Measurements from ENCODE around the gene USP10.

Gene USP10

DNA sequence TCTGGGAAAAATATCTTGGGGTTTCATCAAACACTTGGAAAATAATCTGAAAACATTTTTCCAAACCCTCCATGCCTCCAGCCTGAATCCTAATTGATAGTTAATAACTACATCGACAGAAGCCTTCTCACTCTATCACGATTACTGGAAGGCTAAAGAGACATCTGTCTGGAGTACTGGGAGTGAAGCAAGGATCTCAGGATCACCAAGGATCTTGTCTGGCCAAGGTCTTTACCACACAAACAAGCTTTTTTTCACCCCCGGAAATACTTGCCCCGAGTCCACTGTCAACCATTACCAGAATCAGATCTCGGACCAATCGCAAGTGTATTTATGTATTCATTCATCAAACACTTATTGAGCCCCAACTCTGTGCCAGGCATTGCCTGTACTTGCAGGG is 91.7 kb downstream of the USP10 start:
- WGBS, 2 experiments (ENCODE audit: insufficient coverage in 2 of 2): 96 to 100% methylated on average over 4 to 5 of the region's 6 CpGs
- H3K27ac ChIP-seq (ENCODE audit: low read depth, low read length, severe bottlenecking): peak overlapping the region; percentile 23

DNA sequence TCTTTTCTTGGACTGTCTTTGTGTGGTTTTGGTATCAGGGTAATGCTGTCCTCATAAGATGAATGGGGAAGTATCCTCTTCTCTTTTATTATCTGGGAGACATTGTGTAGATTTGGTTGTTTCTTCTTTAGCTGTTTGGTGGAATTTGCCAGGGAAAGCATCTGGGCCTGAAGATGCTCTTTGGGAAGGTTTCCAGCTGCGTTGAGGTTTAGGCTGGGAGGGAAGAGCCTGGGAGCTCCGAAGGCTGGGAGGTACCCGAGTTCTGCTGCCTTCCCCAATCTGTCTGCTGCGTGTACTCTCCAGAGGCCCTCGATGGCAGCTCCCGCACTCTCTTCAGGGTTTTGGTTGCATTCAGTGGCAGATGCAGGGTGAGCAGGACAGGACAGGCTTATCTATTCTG is 94.4 kb downstream of the USP10 start:
- WGBS, 2 experiments (ENCODE audit: insufficient coverage in 2 of 2): 60 to 97% methylated on average over 2 to 6 of the region's 6 CpGs
- H3K4me1 ChIP-seq (ENCODE audit: control insufficient read depth, insufficient read depth, low read length, poor library complexity, severe bottlenecking): no peaks in the 10 kb centered on the region
- no peak overlapping the region for H3K27ac ChIP-seq (ENCODE audit: low read depth, low read length, severe bottlenecking)

More for the DNA sequence above, 91.7 kb downstream of the USP10 start:
- no peaks in the 10 kb centered on the region for H3K9me3 ChIP-seq (ENCODE audit: control insufficient read depth, low read length)
- H3K4me3 ChIP-seq (ENCODE audit: extremely low read depth, insufficient read depth, low read length, poor library complexity, severe bottlenecking): no peak overlapping the region
- H3K4me1 ChIP-seq (ENCODE audit: control insufficient read depth, insufficient read depth, low read length, poor library complexity, severe bottlenecking): no peaks in the 10 kb centered on the region
- no peaks in the 10 kb centered on the region for H3K36me3 ChIP-seq (ENCODE audit: control insufficient read depth, insufficient read depth, low read length)

DNA sequence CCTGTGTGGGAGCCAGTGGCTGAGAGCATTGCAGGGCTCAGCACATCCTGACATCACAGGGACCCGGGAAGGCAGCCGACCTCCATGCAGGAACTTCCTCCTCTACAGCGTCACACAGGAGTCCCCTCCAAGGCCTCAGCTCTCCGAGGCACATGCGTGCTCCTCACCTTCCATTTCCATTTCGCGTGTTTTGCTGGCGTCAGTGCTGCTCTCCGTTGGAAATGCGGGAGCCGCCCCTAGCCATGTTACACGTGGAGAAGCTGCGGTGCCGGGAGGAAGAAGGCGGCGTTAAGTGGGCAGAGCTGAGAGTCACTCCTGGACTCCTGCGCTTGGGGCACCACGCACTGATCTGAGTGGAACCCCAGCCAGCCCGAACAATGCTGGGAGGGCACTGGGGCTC is 94.8 kb downstream of the USP10 start:
- Histone ChIP-seq H3K27ac (ENCODE audit: low read depth, low read length, severe bottlenecking) (no peak overlapping the region), H3K9me3 (ENCODE audit: control insufficient read depth, low read length) (no peaks in the 10 kb centered on the region), H3K4me1 (ENCODE audit: control insufficient read depth, insufficient read depth, low read length, poor library complexity, severe bottlenecking) (no peaks in the 10 kb centered on the region), H3K36me3 (ENCODE audit: control insufficient read depth, insufficient read depth, low read length) (no peaks in the 10 kb centered on the region), H3K4me3 (ENCODE audit: extremely low read depth, insufficient read depth, low read length, poor library complexity, severe bottlenecking) (no peak overlapping the region)
- WGBS, 2 experiments (ENCODE audit: insufficient coverage in 2 of 2): 93 to 97% methylated on average over 18 to 19 of the region's 19 CpGs

More for the DNA sequence above, 94.4 kb downstream of the USP10 start:
- Histone ChIP-seq H3K9me3 (ENCODE audit: control insufficient read depth, low read length) (no peaks in the 10 kb centered on the region), H3K36me3 (ENCODE audit: control insufficient read depth, insufficient read depth, low read length) (no peaks in the 10 kb centered on the region), H3K4me3 (ENCODE audit: extremely low read depth, insufficient read depth, low read length, poor library complexity, severe bottlenecking) (no peak overlapping the region)

DNA sequence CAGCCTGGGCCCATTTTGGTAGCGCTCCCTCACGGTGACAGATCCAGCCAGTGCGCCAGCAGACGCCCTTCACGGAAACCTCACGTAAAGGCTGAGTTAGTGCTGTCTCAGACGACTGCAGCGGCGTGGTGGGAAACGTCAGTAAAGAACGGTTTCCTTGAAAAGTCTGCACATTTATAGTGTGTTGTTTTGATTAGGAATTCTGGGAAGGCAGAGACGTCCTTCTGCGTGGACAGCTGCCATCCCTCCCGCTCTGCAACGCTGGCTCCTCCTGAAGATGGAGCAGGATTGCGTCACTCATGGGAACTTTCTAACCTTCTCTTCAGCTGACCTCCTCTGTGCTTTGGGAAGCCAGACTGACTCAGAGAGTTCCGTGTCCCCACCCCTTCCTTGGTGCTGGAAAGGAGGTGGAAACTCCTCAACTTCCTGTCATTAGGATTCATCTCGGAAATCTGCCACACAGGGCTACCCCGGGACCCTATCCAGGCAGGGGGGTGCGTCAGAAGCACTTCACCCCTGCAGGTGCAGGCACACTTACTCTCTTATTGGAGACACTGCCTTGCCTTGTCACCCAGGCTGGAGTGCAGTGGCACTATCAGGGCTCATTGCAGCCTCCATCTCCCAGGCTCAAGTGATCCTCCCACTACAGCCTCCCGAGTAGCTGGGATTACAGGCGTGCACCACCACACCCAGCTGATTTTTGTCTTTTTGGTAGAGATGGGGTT is 95.7 kb downstream of the USP10 start:
- no peak overlapping the region for H3K4me3 ChIP-seq (ENCODE audit: extremely low read depth, insufficient read depth, low read length, poor library complexity, severe bottlenecking)

DNA sequence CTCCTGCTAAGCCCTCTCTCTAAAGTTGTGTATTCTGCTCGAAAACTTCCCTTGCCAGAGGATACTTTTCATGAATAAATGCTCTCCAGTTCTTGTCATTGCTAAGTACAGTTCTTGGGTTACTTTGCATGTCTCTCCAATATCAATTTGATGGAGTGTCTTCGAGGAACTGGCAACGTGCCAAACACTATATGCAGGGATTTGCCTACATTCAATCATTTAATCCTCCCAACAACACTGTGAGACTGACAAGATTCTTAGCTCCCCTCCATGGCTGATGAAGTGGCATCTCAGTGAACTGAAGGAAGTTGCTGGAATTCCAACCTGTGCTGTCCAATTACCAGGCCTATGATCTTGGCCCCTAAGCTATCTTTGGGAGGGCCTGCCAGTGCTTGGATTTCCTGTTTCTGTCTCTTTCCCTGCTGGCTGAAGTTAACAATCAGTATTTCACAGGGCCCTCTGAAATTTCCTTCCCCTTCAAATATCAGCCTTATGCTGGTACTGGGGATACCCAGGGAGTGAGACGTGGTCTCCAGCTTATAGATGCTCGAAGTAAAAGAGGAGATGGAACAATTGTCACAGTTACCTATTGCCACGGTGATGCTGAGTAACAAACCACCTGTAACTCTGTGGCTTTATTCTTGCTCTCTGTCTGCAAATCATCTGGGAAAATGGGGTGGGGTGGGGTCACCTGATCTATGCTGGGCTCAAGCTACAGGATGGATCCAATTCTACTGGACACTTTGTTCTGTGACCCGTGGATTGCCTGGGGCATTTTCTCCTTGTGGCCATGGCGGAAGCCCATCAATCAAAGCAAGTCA is 100.6 kb downstream of the USP10 start:
- H3K27ac ChIP-seq (ENCODE audit: low read depth, low read length, severe bottlenecking): no peak overlapping the region
- H3K9me3 ChIP-seq (ENCODE audit: control insufficient read depth, low read length): no peaks in the 10 kb centered on the region
- peaks cover 4% of the 10 kb centered on the region for H3K4me1 ChIP-seq (ENCODE audit: control insufficient read depth, insufficient read depth, low read length, poor library complexity, severe bottlenecking)
- H3K4me3 ChIP-seq (ENCODE audit: extremely low read depth, insufficient read depth, low read length, poor library complexity, severe bottlenecking): no peak overlapping the region
- H3K36me3 ChIP-seq (ENCODE audit: control insufficient read depth, insufficient read depth, low read length): no peaks in the 10 kb centered on the region
- 98 to 100% methylated on average over 7 to 8 of the region's 8 CpGs for WGBS, 2 experiments (ENCODE audit: insufficient coverage in 2 of 2)

More for the DNA sequence above, 95.7 kb downstream of the USP10 start:
- no peaks in the 10 kb centered on the region for H3K9me3 ChIP-seq (ENCODE audit: control insufficient read depth, low read length)
- WGBS, 2 experiments (ENCODE audit: insufficient coverage in 2 of 2): 96% methylated on average over 14 to 15 of the region's 22 CpGs
- no peak overlapping the region for H3K27ac ChIP-seq (ENCODE audit: low read depth, low read length, severe bottlenecking)
- peaks cover 4% of the 10 kb centered on the region for H3K4me1 ChIP-seq (ENCODE audit: control insufficient read depth, insufficient read depth, low read length, poor library complexity, severe bottlenecking)
- H3K36me3 ChIP-seq (ENCODE audit: control insufficient read depth, insufficient read depth, low read length): no peaks in the 10 kb centered on the region

DNA sequence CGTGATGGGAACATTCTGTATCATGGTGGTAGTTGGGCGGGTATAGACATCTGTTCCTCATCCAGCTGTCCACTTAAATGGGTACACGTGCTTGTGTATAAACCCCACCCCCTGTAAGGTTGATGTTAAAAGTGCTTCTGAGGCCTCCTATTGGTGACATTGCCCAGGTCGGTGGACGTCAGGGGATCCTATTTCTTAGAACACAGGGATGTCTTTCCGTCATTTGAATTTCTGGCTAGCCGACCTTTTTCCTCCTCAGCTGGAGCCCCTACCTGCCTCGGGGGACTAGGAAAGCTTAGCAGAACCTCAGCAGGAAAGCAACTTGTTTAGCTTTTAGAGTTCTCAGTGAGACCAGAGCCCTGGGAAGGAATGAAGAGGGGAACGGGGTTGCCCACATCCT is 103.3 kb downstream of the USP10 start:
- WGBS, 2 experiments (ENCODE audit: insufficient coverage in 2 of 2): 80 to 81% methylated on average over 6 to 9 of the region's 9 CpGs
- peaks cover 13% of the 10 kb centered on the region for H3K4me1 ChIP-seq (ENCODE audit: control insufficient read depth, insufficient read depth, low read length, poor library complexity, severe bottlenecking)
- no peak overlapping the region for H3K27ac ChIP-seq (ENCODE audit: low read depth, low read length, severe bottlenecking)
- H3K9me3 ChIP-seq (ENCODE audit: control insufficient read depth, low read length): no peaks in the 10 kb centered on the region
- no peaks in the 10 kb centered on the region for H3K36me3 ChIP-seq (ENCODE audit: control insufficient read depth, insufficient read depth, low read length)
- H3K4me3 ChIP-seq (ENCODE audit: extremely low read depth, insufficient read depth, low read length, poor library complexity, severe bottlenecking): no peak overlapping the region

DNA sequence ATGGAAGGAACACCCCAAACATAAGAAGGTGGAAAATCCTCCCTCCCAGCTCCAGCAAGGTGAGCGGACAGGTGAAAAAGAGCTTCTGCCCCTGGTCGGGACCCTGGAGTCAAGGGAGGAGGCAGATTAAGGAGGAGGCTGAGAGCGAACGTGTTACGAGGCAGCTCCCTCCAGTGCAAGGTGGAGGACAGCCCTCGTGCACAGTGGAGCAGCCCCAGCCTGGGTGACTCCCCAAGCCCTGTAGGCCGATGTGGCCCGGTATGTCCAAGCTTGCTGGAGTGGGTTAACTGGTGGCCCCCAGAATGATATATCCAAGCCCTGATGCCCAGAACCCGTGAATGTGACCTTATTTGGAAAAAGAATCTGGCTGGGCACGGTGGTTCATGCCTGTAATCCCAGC is 104.5 kb downstream of the USP10 start:
- no peak overlapping the region for H3K4me3 ChIP-seq (ENCODE audit: extremely low read depth, insufficient read depth, low read length, poor library complexity, severe bottlenecking)
- no peak overlapping the region for H3K27ac ChIP-seq (ENCODE audit: low read depth, low read length, severe bottlenecking)
- WGBS, 2 experiments (ENCODE audit: insufficient coverage in 2 of 2): 96 to 100% methylated on average over 5 to 10 of the region's 10 CpGs
- H3K4me1 ChIP-seq (ENCODE audit: control insufficient read depth, insufficient read depth, low read length, poor library complexity, severe bottlenecking): peaks cover 13% of the 10 kb centered on the region
- no peaks in the 10 kb centered on the region for H3K36me3 ChIP-seq (ENCODE audit: control insufficient read depth, insufficient read depth, low read length)
- no peaks in the 10 kb centered on the region for H3K9me3 ChIP-seq (ENCODE audit: control insufficient read depth, low read length)

DNA sequence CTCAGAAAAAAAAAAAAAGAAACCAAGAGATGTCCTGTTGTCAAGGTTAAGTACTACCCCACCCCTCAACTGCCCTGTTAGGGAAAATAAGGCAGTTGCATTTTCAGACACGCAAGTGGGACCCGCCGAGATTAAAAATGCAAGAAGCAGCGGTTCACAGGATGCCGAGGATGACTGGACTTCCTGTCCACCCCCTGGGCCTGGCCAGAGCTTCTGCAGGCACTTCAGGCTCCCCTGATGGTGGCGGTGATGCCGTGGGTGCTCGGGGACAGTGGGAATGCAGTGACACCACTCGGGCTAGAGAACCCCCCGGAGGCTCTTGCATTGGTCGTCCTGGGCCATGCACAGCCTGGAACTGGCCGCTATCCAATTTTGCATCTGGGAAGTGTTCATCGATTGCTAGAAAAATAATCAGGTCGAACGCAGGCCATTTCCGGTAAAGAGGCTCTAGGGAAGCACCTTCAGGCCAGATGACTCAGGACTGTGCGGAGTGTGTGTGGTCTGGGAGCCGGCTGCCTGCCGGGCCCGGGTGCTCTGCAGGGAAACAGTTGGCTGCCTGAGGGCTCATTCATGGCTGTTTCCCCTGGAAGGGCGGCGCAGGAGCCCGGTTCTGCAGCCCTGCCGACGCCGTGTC is 106.6 kb downstream of the USP10 start:
- 80 to 86% methylated on average over 26 of the region's 26 CpGs for WGBS, 2 experiments (ENCODE audit: insufficient coverage in 2 of 2)
- Histone ChIP-seq H3K4me3 (ENCODE audit: extremely low read depth, insufficient read depth, low read length, poor library complexity, severe bottlenecking) (no peak overlapping the region), H3K27ac (ENCODE audit: low read depth, low read length, severe bottlenecking) (no peak overlapping the region), H3K36me3 (ENCODE audit: control insufficient read depth, insufficient read depth, low read length) (no peaks in the 10 kb centered on the region), H3K4me1 (ENCODE audit: control insufficient read depth, insufficient read depth, low read length, poor library complexity, severe bottlenecking) (peaks cover 9% of the 10 kb centered on the region), H3K9me3 (ENCODE audit: control insufficient read depth, low read length) (no peaks in the 10 kb centered on the region)

DNA sequence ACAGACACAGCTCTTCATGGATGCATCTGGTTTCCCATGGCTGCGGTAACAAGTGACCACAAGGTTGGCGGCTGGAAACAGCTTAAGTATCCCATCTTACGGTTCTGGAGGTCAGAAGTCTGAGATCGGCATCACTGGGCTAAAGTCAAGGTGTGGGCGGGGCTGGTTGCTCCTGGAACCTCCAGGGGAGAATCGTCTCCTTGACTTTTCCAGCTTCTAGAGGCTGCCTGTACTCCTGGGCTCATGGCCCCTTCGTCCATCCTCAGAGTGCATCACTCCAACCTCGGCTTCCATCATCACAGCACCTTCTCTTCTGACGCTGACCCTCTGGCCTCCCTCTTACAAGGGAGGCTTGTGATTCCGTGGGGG is 107.1 kb downstream of the USP10 start:
- H3K27ac ChIP-seq (ENCODE audit: low read depth, low read length, severe bottlenecking): no peak overlapping the region
- no peaks in the 10 kb centered on the region for H3K36me3 ChIP-seq (ENCODE audit: control insufficient read depth, insufficient read depth, low read length)
- no peak overlapping the region for H3K4me3 ChIP-seq (ENCODE audit: extremely low read depth, insufficient read depth, low read length, poor library complexity, severe bottlenecking)
- peaks cover 9% of the 10 kb centered on the region for H3K4me1 ChIP-seq (ENCODE audit: control insufficient read depth, insufficient read depth, low read length, poor library complexity, severe bottlenecking)
- WGBS, 2 experiments (ENCODE audit: insufficient coverage in 2 of 2): 90 to 96% methylated on average over 8 to 10 of the region's 10 CpGs
- H3K9me3 ChIP-seq (ENCODE audit: control insufficient read depth, low read length): no peaks in the 10 kb centered on the region

DNA sequence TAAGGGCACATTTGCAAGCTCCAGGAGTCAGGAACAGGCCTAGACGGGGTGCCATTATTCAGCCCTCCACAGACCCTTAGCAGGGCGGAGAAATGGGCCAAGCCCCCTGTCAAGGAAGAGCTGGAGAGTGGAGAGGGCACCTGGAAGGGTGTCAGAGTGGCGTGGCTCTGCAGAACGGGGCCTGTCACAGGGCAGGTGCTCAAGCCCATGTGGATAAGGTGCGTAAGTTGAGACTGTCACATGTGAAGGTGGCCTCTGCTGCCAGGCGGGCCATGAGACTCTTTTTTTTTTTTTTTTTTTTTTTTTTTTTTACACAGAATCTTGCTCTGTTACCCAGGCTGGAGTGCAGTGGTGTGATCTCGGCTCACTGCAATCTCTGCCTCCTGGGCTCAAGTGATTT is 108.0 kb downstream of the USP10 start:
- Histone ChIP-seq H3K36me3 (ENCODE audit: control insufficient read depth, insufficient read depth, low read length) (no peaks in the 10 kb centered on the region), H3K4me1 (ENCODE audit: control insufficient read depth, insufficient read depth, low read length, poor library complexity, severe bottlenecking) (peaks cover 9% of the 10 kb centered on the region), H3K9me3 (ENCODE audit: control insufficient read depth, low read length) (no peaks in the 10 kb centered on the region), H3K27ac (ENCODE audit: low read depth, low read length, severe bottlenecking) (no peak overlapping the region), H3K4me3 (ENCODE audit: extremely low read depth, insufficient read depth, low read length, poor library complexity, severe bottlenecking) (no peak overlapping the region)
- WGBS, 2 experiments (ENCODE audit: insufficient coverage in 2 of 2): 88 to 90% methylated on average over 4 to 5 of the region's 7 CpGs
